GM12874 (cell line): ENCODE results near the gene VWA5A.

ENCODE experiments used
- TF ChIP-seq, protein P1 (sequence below): IDR thresholded peaks from 2 replicates; pipeline ENCODE4 v1.5.1; 2011; ENCODE audit warnings: low read depth, mild to moderate bottlenecking, control low read depth, low read length, moderate library complexity; ENCODE audit not compliant: insufficient read depth

VWA5A gene

GRCh38 chr11:124096364-124096763, 18.9 kb upstream of the VWA5A start:
- TF ChIP-seq, protein P1, sequence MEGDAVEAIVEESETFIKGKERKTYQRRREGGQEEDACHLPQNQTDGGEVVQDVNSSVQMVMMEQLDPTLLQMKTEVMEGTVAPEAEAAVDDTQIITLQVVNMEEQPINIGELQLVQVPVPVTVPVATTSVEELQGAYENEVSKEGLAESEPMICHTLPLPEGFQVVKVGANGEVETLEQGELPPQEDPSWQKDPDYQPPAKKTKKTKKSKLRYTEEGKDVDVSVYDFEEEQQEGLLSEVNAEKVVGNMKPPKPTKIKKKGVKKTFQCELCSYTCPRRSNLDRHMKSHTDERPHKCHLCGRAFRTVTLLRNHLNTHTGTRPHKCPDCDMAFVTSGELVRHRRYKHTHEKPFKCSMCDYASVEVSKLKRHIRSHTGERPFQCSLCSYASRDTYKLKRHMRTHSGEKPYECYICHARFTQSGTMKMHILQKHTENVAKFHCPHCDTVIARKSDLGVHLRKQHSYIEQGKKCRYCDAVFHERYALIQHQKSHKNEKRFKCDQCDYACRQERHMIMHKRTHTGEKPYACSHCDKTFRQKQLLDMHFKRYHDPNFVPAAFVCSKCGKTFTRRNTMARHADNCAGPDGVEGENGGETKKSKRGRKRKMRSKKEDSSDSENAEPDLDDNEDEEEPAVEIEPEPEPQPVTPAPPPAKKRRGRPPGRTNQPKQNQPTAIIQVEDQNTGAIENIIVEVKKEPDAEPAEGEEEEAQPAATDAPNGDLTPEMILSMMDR = no peak

GRCh38 chr11:124098141-124098540, 17.1 kb upstream of the VWA5A start:
- TF ChIP-seq, protein P1 = no peak

DNA sequence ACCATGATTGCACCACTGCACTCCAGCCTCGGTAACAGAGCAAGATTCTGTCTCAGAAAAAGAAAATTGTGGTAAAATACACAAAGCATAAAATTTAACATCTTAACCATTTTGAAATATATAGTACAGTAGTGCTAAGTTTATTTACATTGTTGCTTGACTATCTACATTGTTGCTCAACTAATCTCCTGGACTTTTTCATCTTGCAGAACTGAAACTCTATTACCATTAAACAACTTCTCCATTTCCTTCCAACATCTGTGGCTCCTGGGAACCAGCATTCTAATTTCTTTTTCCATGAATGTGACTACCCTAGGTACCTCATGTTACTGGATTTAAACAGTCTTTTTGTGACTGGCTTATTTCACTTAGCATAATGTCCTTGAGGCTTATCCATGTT, 13.5 kb upstream of the VWA5A start:
- TF ChIP-seq, protein P1 = no peak

DNA sequence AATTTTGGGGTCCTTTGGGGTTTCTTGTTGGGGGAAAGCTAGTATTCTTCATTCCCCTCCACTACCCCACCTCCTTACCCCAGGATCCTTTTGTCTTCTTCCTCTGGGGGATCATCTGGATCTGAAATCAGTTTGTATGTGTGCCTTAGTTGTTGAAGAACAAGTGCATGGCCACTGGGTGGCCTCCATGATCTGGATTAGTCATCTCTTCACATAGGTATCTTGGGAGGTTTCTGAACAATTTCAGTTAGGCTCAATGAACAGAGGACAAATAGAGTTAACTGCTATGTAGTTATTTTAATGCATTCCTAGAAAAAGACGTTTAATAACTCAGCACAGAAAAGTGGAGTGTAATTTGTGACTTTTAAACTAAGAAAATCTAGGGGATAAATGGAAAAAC, 7.1 kb upstream of the VWA5A start:
- TF ChIP-seq, protein P1 = 0 out of 2 replicates have a peak, but pooled peaks have one; percentile 13

DNA sequence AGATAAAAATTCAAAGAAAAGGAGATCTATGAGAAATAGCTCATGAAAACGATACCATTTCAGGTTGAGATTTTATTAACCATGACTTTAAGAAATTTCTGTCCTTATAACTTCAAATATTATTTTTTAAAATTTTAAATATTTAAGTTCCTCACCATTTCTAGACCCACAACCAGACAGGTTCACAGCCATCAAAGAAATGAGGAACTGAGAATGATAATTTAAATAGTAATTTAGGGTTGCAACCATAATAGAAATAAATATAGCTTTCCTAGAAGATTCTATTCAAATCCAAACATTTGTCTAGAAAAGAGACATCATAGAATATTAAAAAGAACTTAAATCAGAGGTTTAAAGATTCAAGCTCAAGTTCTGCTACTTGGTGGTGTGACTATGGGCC, 5.9 kb upstream of the VWA5A start:
- TF ChIP-seq, protein P1 = no peak

DNA sequence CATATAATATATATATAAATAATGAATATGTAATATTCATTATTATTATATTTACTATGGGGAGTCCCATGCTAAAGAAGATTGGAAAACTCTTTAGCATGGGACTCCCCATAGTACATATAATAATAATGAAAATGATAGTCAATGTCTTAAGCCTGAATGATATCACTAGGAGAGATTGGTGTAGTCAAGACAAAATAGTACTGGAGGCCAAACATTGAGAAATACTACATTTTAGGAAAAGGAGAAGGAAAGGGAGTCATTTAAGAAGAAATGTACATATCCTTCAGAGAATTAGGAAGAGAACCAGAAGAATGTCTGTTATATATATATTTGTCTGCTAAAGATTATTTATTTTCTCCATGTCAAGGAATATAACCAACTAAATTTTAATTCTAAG, 5.0 kb upstream of the VWA5A start:
- TF ChIP-seq, protein P1 = no peak

DNA sequence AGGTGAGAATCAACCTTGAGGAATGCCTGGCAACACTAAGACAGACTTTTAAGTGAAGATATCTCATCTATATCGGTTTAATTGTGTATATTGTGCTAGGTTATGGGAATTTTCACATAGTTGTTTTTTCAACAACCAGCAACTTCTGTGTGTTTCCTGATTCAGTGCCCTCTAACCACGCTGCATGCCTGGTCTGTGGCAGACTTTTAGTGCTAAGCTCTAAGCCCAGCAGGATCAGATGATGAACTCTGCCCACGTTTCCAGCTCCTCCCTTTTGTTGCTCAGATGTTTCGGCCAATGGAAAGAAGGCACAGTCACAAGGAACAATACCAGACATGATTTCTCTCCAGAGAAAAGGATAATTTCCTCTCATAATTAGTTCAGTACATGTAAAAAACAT, 1.4 kb upstream of the VWA5A start:
- TF ChIP-seq, protein P1 = no peak
